SK-MEL-5 (cell line): ENCODE data around the gene VPS9D1. TPM values are rescaled to one million over a fixed set of nuclear protein-coding genes. Genes with fewer than 3 reads are reported as not detected.
A peak's percentile ranks its signal among the peaks of the same experiment; 100 is the strongest.

Source experiments
- DNase-seq: peaks from one replicate; pipeline ENCODE4 v3.0.0-alpha.2; 2016; ENCODE audit warnings: low read depth, low spot score
- in situ Hi-C: cut with HindIII; loops from 2 replicates; pipeline ENCODE4 v1.10.0; 2016; ENCODE audit warnings: low sequenced_read_pairs, high pct_unique_total_duplicates, low pct_unique_long_range_greater_than_20kb
- total RNA-seq: library from RNA; depleted of rRNA; stranded (reverse); fragments of >200 nt; shearing (Covaris generic); gene quantifications from 2 replicates; pipeline ENCODE4 v1.2.3, GENCODE V29; 2014; rRNA removed

VPS9D1 gene
- total RNA-seq, 1 experiment from 2014 or later: 4.2 TPM

GRCh38 chr16:89658221-89658879 lies 62.3 kb downstream of the VPS9D1 start:
- in situ Hi-C loops: no loop called here
- no peak for DNase-seq

- in situ Hi-C loops: no loop called here
Measured at GRCh38 chr16:89657442-89658220, 63.1 kb downstream of the VPS9D1 start, which contains the start of the genes CHMP1A and SPATA33. Gene CHMP1A, minus strand, starts transcription at chr16:89657708. Its CDS starts 120 bp downstream, at chr16:89657588. Gene SPATA33, plus strand, starts transcription at chr16:89657836. Its CDS starts 76 bp downstream, at chr16:89657912.

More at GRCh38 chr16:89657442-89658220, 63.1 kb downstream of the VPS9D1 start, which contains the start of the genes CHMP1A and SPATA33:
- DNase-seq: peak; percentile 75

Other genes starting within 250 kb of the VPS9D1 start
- gene ANKRD11, start 230.3 kb downstream of the VPS9D1 start, total RNA-seq: 47.0 and 54.2 TPM in 2 replicates
- 52.6 and 53.9 TPM in 2 replicates for gene SPG7, start 212.5 kb downstream of the VPS9D1 start, total RNA-seq
- 2,970 and 3,073 TPM in 2 replicates for gene RPL13, start 160.2 kb downstream of the VPS9D1 start, total RNA-seq
- gene CPNE7, start 145.1 kb downstream of the VPS9D1 start, total RNA-seq: 0.58 TPM in 1 of 2 replicates, not detected in the other
- gene DPEP1, start 107.3 kb downstream of the VPS9D1 start, total RNA-seq: 0.53 and 0.88 TPM in 2 replicates
- 56.1 and 58.3 TPM in 2 replicates for gene CHMP1A, start 63.2 kb downstream of the VPS9D1 start, total RNA-seq
- gene SPATA33, start 63.1 kb downstream of the VPS9D1 start, total RNA-seq: 0.85 and 1.0 TPM in 2 replicates
- 16.6 and 18.1 TPM in 2 replicates for gene CDK10, start 34.2 kb downstream of the VPS9D1 start, total RNA-seq
- 17.3 and 20.0 TPM in 2 replicates for gene SPATA2L, start 19.2 kb downstream of the VPS9D1 start, total RNA-seq
- 9.4 and 10.3 TPM in 2 replicates for gene ZNF276, start 639 bp upstream of the VPS9D1 start, total RNA-seq
- 12.0 and 14.5 TPM in 2 replicates for gene FANCA, start 95.7 kb upstream of the VPS9D1 start, total RNA-seq
- gene SPIRE2, start 107.6 kb upstream of the VPS9D1 start, total RNA-seq: 19.6 and 20.2 TPM in 2 replicates
- 76.6 and 93.1 TPM in 2 replicates for gene TCF25, start 152.7 kb upstream of the VPS9D1 start, total RNA-seq
- gene MC1R, start 198.0 kb upstream of the VPS9D1 start, total RNA-seq: 14.3 and 17.2 TPM in 2 replicates
- 208 and 219 TPM in 2 replicates for gene TUBB3, start 202.4 kb upstream of the VPS9D1 start, total RNA-seq
- 77.9 and 82.0 TPM in 2 replicates for gene DEF8, start 227.9 kb upstream of the VPS9D1 start, total RNA-seq